Activated CD8-positive, alpha-beta memory T cell treated with anti-CD3 and anti-CD28 coated beads for 1 hour (primary cell): ENCODE results near the gene TP53TG5.
"Not testable (repeated sequence)": the region's sequence is repeated elsewhere in the genome, so short reads cannot be mapped to it uniquely, and the experiment has no call there.

ENCODE experiments used
- DNase-seq, 2 donors: peaks; one replicate each; pipeline ENCODE4 v3.0.0-alpha.2; 2020; ENCODE audit warnings: low read depth in 1 of 2; ENCODE audit errors: extremely low read depth in 1 of 2

Gene TP53TG5

DNA sequence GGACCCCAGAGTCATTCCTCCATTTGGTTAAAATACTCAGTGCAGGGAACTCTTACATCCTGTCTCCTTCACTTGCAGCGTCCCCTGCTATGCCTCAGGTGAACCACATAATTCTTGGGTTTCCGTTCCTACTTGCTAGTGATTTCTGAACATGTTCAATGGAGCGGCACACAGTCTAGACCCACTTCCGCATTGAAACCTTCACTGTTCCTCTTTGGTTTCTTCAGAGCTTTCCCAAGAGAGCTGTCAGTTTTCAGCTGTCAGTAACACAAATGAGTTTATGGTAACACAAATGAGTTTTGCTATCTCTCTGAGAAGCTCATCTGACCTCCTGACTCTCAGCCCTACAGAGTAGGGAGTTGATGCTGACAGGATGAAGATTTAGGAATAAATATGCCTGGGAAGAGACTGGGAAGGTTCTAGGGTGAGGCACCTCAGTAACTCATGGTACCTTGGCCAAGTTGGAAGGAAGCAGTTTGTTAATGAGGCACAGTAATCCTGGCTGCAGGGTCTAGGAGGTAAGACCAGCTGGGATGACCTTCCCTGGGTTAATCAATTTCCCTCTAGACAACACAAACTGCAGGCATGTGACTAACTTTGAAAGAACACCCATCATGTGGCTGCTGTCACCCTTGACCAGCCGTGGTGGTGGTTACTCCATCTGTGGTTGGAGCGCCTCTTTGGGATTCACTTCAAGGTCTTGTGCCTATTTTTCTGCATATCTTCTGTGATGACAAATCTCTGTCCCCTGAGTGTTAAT is 9.7 kb downstream of the TP53TG5 start:
- DNase-seq: no peak

DNA sequence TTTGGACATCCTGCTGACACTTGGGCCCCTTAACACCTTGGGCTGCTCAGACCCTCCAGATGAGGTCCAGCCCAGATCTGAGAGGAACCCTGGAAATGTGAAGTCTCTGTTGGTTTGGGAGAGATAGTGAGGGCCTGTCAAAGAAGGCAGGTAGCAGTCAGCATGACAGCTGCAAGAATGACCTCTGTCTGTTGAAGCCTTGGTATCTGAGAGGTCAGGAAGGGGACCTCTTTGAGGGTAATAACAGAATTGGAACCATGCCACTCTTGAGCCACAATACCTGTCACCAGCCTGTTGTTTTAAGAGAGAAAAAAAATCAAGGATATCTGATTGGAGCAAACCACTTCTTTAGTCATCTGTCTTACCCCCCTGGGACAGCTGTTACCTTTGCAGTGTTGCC is 11.0 kb downstream of the TP53TG5 start:
- no peak for DNase-seq

DNA sequence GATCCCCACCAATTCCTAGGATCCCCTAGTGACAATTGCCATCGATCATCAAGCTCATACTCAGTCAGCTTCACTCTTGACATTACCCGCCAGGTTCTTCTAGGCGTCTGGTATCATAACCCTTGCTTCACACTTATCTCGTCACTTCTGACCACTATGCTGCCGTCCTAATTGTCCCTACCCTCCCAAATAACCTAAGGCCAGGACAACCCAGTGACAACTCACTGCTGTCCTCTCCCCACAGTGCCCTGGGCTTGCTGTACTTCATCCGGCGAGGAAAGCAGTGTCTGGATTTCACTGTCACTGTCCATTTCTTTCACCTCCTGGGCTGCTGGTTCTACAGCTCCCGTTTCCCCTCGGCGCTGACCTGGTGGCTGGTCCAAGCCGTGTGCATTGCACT is 11.5 kb downstream of the TP53TG5 start:
- no peak for DNase-seq

DNA sequence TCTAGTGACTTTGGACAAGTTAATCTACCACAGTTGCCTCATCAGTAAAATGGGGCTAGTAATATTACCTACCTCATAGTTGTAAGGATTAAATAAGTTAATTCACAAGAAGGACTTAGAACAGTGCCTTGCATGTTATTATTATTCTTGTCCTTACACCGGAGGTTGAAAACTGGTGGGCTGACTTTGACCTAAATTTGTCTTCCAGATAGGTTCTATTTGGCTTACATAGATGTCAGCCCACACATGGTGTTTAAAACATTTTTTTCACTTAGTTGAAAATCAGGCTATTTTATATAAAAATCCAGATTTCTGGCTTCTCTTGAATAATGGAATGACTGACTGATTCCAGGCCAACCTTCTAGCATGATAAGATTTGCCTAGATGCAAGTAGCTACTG is 11.9 kb downstream of the TP53TG5 start:
- DNase-seq: no peak

DNA sequence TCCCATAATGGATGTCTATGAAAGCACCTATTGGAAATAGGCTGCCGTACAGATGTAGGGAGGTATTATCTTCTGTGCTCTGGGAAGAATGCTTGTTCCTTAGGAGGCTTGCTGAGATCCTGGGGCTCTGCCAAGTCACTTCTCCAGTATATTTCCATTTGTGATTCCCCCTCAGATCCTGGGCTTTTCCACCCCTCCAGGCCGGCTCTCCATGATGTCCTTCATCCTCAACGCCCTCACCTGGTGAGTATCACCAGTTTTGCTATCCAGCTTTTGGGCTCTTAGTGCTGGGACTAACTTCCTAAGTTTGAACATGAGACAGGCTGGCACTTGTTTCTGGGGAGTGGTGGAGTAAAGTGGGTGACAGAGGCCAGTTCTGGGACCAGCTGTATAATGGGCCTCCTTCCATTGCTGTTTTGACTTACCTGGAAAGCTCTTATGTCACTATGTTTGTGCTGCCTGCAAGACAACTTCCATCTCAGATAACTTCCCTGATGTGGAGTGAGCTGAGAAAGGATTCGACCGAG is 12.6 kb downstream of the TP53TG5 start:
- no peak for DNase-seq

DNA sequence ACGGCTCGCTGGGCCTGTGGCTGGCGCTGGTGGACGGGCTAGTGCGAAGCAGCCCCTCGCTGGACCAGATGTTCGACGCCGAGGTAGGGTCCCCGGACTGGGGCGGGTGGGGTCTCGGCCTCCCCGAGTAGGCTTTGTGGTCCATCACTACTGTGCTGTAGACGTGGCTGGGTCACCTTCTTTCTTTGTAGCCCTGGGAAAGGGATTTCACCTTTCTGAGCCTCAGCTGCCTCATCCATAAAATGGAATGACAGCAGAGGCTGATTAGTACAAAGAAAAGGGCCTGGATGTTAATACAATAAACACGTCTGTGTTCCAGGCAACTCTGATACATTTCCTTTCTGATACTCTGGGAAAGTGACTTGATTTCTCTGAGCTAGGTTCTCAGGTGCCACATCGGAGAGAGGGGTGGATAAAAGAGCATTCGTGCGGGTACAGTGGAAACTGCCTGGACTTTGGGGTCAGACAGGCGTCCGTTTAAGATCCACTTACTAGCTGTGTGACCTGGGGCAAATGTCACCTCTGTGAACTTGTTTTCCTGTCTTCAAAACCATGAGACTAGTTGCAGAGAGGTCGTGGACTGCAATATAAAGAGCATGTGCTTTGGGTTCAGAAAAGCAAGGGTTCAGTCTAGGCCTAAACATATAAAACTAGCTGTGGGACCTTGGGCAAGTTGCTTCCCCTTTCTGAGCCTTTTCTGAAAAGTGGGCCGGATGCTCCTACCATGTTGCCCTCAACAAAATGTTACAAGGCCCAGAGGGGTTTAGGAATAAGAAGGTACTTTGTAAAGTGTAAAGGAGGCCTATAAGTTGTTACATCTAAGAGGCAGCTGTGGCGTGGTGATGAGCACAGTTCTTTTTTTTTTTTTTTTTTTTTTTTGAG is 14.3 kb downstream of the TP53TG5 start:
- DNase-seq: no peak

DNA sequence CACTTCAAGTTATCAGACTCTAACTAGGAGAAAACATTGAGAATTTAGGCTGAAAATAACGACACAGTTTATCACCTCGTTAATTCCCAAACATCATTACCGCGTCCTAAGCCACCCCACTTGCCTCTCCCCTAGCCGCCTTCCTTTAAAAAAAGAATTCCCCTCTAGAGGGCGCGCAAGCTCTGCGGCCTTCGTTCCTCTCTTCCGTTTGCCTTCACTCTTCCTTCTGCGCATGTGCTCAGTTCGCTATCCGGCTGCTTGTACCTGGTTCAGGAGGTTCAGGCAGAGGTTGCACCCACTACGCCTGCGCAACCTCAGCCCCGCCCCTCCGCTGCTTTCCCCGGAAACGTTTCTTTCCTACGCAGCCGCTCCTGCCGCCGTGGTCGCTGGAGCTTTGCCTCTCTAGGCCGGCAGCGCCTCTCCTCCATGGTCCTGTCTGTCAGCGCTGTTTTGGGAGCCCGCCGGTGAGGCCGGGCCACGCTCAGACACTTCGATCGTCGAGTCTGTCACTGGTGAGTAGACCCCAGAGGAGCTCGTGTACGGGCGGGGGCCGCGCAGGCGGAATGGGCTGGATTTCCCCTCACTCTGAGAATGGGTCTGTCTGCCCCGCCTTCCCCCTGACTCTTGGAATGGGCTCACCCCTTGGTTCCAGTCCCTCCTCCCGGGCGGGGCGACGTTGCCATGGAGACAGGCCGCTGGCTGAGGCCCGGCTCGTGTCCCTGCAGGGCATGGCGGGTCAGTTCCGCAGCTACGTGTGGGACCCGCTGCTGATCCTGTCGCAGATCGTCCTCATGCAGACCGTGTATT is 15.1 kb downstream of the TP53TG5 start, which contains the start of gene SYS1:
Gene SYS1, plus strand, starts transcription at position 353 of the 807 bp plus-strand sequence. Its CDS starts 376 bp downstream, at position 729.
- peak; percentile 96 to 97 for DNase-seq

DNA sequence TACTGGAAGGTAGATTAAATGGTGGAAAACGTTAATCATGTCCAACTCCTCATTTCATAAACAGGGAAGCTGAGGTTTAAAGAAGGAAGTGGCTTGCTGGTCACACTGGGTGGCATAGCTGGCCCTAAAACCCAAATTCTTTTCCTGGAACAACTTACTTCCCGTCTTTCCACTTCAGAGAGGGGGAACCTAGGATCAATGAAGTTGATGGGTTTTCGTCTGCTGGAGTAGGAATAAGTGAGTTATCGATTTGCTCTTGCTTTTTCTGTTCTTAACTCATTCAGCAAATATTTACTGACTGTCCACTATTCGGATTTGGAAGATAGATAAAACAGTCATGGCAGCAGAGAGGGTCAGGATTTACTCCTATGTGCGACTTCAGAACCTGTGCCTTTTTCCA is 16.3 kb downstream of the TP53TG5 start:
- no peak for DNase-seq

DNA sequence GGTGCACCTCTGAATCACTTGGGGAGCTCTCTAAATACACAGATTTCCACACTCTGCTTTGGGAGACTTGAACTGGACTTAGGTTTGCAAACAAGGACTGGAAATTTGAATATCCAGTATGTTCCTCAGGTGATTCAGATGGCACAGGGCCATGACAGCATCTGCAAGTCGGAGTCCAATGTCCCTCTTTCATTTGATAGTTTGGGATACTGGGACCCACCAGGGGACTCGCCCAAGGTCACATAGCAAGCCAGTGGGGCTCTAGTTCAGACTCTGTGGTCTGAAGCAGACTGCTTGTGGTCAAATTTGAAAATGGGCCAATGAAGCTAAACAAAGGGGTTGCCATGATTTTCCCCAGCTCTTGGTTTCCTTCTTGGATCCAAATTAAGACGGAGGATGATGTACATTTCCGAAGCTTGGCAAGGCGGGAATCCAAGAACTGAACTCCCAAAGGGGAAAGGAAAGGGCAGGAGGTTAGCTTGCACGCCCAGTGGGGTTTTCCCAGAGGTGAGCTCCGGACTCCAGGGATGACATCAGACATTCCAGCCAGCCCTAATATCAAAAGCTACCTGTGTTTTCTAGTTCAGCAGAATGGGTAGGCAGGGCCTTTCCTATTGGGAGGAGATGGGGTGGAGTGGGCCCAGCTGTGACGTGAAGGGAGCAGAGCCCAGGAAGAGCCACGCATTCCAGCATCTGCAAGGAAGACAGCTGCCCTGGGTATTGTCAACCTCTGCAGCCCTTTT is 18.5 kb downstream of the TP53TG5 start:
- no peak for DNase-seq

DNA sequence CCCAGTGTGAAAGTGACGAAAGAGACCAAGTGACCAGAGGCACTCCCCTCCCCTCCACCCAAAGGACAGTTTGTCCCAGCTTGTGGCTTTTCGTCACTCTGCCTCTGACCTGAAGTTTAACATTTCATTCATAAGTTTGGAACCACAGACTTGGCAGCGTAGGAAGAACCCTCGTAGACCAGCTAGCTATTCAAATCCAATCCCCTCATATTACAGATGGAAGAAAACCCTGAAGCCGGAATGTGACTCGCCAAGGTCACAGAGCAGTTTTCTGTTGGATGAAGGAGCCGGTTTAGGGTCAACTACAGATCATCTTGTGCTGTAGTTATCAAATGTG is 19.1 kb downstream of the TP53TG5 start:
- no peak for DNase-seq

DNA sequence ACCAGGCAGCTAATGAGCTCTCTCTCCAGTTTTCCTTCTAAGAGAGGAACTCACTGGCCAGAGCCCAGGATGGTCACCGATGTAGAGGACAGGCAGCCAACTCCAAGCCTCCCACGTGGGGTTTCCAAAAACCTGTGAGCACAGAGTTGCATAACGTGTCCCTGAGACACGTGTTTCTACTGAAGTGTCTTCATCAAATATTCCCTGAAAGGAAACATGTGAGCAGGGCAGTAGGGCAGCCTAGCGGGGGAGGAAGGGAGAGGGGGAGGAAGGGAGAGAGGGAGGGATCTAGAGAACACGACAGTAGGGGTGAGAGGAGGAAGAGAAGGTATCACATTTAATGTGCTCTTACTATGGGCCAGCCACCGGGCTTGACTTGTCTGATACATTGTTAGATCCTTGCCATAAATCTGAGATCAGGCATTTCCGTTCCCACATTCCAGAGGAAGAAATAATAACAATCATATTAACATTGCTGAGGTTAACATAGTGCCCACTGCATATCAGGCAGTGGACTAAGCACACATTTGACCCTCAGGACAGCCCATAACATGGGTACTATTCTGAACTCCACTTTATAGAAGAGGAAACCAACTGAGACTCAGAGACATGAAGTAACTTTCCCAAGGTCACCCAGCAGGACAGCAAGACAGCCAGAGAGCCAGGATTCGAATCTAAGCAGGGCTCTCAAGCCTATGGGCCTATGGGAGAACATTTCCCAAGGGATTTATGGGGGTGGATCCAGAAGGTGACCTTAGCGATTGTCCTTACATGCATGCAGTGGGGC is 19.6 kb downstream of the TP53TG5 start:
- no peak for DNase-seq

DNA sequence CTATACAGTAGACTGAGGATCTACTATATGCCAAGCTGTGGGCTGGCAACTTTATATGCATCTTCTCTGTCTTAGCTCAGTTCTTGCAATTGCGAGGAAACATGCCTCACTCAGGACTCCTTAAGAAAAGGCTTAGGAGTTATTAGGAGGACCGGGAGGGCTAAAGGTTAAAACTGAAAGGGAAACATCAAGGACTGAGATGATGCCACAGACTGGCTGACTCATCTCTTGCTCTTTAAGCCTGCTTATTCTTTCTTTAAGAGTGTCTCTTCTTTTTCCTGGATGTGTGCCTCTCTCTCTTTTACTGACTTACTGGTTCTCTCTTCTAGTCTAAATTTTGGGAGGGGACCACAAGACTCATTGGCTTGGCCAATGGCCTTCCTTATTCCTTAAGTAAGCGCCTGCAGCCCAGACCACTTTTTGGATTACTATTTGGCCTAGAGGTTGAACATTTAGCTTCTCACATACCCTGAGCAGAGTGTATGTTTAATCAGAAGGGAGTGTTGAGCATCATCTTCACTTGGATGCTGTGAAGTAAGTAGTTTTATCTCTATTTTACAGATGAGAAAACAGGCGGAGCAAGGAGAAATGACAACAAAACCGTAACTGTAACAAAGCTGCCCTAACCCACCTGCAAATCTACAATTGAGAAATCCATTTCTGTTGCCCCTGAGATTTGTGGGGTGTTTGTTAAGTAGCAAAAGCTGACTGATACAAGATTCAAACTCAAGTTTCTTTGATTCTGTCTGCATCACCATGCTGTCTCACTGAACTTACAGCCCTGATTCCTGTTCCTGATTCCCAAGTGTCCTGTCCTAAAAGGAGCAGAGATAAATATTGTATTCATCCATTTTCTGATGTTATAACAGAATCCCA is 22.7 kb downstream of the TP53TG5 start:
- no peak for DNase-seq

DNA sequence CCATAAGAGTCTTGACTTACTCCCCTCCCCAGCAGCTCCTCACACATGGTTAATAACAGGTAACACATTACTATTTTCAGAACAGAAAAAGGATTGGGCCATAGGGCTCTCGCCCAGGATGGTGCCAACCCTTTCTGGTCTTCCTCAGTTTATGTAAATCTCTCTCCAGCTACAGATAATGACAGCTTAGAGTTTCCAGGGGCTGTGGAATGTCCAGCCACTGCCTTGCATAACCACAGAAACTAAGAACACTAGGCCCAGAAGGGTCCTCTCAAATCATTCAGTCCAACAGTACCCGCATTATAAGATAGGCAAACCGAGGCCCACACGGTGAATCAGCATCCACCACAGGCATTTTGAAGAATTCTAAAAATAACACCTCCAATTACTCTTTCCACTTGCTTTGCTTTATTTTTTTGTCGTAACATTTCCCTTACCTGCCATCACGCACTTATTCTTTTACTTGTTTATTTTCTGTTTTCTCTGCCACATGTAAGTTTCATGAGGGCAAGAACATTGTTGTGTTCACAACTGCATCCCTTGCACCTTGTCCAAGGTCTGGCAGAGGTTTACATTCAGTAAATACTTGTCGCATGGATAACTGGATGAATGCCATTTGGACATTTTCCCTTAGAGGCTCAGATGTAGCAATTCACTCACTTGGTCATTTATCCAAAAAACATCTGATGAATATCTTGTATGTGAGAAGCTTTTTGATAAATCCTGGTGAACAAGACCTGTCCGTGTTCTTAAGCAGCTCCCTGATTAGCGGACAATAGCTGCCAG is 23.5 kb downstream of the TP53TG5 start:
- DNase-seq: no peak

DNA sequence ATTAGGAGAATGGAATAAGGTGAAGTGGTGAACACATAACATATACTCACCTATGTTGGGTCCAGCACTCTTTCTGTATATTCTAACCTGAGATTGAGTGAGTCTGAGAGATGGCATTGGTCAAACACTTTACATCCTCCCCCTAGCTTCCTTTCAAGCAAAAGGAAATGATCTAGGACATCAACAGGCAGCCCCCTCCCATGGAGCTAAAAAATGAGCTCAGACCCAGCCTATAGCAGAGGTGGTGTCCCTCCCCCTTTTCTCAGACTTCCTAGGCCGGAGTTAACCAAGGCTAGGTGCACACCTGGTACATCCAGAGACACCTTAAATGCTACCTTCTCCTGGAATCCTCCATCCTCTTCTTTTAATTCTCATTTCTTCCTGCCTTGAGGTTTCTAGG is 24.4 kb downstream of the TP53TG5 start:
- DNase-seq: no peak

DNA sequence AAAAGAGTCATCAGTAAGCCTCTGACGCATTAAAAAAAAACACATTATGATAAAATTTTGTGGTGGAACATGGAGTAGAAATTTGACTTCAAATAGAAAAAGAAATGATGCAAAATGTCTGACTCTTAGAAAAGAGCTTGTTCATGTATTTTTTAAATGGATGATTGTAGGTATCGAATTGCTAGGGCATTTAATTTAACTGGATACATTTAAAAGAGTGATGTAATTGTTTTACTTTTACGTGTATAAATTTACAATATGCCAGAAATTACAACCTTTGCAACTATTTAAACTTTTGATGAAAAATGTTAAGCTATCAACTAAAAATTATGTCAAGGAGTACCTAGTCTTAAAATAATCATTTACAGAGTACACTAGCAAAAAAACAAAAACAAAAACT is 25.4 kb downstream of the TP53TG5 start:
- DNase-seq: no peak

DNA sequence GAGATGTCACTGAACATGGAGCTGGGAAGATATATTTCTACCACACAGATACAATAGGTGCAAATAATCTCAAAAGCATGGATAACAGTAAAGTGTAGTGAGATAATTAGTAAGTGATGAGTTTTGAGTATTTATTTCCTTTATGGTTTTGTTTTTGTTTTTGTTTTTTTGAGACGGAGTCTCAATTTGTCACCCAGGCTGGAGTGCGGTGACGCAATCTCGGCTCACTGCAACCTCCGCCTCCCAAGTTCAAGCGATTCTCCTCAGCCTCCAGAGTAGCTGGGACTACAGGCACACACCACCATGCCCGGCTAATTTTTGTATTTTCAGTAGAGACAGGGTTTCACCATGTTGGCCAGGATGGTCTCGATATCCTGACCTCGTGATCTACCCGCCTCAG is 27.3 kb downstream of the TP53TG5 start:
- DNase-seq: not testable (repeated sequence)

DNA sequence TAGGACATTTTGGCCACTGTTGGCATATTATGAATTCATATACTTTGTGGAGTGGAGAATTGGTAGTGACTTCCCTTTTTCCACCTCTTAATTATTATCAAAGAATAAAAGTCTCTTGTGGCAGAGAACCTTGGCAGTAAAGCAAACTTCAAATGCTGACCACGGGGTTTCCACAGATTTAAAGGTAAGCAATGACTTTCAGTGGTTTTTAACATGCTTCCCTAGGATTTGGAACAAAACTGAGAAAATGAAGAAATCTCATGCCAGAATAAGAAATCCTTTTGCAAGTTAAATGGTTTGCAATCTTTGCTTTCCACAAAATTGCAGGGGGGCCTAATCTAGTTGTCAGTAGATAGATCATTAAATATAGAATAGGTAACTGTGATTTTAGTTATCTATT is 27.9 kb downstream of the TP53TG5 start:
- DNase-seq: no peak
